GM19324 (cell line): Measurements from ENCODE around the gene SMC4.
"Not testable (repeated sequence)": the region's sequence is repeated elsewhere in the genome, so short reads cannot be mapped to it uniquely, and the experiment has no call there.

Experiments
- ATAC-seq: cut with Tn5 transposase; IDR thresholded peaks from one replicate; pipeline ENCODE4 v1.9.1; 2021; ENCODE audit warnings: mild to moderate bottlenecking, moderate library complexity; ENCODE audit not compliant: unreplicated experiment, low FRiP score

Gene SMC4

GRCh38 chr3:160440687-160441086, 41.2 kb downstream of the SMC4 start:
- ATAC-seq = no peak

DNA sequence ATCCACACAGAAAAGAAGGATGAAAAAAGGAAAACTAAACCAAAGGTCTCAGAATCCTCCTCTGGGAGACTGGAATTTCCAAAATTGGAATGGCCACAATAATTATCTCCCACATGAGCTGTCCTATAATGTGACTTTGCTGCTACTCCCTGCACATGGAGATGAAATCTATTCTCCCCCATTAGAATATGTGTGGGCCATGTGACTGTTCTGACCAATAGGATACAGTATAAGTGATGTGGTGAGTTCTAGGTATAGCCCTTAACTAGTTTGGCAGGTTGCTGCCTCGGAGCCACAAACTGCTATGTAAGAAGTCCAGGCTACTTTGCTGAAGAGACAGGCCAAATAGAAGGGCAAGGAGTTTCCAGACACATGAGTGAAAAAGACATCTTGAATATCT, 45.0 kb downstream of the SMC4 start:
- ATAC-seq = no peak

GRCh38 chr3:160445854-160446253, 46.4 kb downstream of the SMC4 start:
- no peak for ATAC-seq

- ATAC-seq = no peak
Observed at GRCh38 chr3:160446522-160447056, 47.1 kb downstream of the SMC4 start.

GRCh38 chr3:160447544-160447943, 48.1 kb downstream of the SMC4 start:
- no peak for ATAC-seq

DNA sequence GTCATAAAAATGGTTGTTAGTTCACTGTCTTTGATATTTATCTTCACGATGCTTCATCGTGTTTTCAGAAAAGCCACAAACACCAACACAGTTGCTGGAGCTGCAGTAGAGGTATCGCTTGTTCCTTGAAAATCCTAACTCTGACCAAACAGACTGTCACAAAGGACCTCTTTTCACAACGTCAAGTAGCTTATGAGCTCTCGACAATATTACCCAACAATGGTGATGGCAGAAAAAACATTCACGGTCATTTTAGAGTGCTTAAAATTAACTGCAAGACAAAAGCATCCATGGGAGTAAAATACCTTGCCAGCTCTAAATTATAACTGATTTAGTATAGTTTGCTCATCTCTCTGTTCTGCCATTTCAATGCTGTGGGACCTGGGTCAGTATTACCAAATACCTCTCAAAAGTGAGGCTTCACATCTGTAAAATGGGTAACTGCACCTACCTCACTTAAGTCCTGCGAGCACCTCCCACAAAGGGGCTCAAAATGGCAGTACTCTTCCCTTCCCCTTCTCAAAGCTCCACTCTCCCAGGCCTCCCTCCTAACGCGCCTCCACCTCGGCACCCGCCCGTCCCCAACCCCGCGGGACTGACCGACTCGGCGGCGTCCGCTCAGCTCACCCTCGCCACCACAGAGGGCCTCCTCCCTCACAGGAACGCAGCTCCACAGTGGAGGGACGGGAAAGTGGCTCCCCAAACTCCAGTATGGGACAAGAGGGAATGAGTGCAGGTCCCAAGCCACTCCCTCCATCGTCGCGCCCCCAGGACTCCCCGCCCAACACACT, 49.6 kb downstream of the SMC4 start:
- ATAC-seq = peak; percentile 54

DNA sequence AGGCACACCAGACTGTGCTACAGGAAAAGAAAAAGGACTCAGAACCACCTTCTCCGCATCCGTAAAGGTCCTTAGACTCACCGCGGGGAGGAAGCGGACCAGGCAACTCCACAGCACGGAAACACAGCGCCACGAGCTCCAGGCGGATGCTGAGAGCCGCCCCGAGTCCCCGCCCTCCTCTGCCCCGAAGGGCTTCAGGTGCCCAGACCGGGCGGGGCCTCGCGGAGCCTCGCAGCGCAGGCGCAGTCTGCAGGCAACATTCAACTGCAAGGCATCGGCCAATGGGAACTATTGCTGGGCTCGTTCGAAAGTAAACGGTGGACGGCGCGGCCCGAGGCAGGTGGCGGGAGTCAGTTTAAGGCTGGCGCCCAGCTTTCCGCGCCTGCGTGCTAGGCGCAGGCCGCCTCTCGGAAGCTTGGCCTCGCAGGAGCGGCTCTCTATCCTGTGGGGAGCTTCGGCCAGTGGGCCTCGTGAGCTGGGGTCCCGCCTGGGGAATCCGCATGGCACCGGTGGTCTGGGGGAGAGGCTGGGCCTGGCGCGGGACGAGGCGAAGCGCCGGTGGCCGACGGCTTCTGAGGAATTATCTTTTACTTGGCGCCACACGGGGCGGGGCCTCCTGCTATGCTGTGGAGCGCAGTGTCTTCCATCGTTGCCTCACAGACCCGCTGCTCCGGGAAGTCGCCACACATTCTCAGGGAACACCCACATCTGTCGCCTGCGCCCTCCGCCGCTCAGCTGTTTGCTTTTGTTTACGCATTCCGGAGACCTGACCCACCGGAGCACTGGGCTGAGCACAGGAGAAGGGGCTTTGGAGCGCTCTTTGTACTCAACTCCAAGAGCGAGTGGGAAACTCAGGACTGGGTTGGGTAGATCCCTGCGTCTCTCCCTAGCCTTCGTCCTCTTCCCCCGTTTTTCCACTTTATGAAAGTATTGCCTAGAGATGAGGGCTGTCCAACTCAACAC, 50.5 kb downstream of the SMC4 start, which contains the start of gene TRIM59:
Gene TRIM59 (minus strand): TSS at position 151 of the 963 bp plus-strand sequence. CDS start 10,603 bp downstream, outside the sequence.
- peak; percentile 97 for ATAC-seq

DNA sequence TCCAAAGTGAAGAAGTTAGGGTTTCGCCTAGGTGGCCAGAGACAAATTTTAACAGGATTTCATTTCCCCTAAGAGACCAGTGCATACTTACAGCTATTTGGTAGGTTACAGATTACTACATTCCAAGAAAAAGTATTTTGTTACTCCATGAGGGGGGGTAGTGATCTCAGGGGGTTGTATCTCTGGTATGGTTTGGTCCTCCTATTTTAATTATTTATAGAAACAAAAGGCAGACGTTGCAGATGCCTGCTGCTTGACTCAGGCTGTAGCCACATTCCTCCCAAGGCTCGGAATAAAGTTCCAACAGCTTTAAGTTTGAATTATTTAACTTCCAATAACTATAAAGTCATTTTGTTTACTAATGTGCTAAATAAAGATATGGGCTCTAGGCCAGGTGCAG, 51.4 kb downstream of the SMC4 start:
- no peak for ATAC-seq

- no peak for ATAC-seq
Observed at GRCh38 chr3:160451602-160452001, 52.2 kb downstream of the SMC4 start.

DNA sequence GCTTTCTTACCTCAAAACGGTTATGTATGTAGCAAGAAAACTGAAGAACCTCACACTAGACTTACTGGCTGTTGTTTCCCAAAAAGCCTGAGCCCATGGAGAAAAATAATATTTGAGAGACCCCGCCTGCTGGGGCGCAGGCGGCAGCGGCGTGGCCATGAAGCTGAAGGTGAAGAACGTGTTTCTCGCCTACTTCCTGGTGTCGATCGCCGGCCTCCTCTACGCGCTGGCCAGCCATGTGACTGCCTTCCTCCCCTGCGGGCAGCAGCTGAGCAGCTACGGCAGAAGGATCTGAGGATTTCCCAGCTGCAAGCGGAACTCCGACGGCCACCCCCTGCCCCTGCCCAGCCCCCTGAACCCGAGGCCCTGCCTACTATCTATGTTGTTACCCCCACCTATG, 52.8 kb downstream of the SMC4 start:
- not testable (repeated sequence) for ATAC-seq

DNA sequence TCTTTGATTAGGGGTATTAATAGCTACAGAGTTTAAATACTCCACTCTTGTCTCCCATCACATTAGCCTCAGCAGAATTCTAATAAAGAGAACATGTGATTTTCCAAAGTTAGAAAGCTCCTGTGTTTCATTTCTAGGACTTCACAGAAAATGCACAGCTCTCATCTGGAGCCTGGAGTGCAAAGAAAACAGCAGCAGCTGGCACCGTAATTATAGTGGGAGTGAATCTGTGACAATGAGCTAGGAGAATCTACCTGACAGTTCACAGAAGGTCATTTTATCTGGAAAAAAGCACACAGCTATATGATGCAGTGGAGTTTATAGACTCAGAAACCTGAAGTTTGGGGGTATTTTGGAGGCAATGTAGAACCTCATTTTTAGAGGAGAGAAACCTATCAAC, 55.5 kb downstream of the SMC4 start:
- no peak for ATAC-seq

DNA sequence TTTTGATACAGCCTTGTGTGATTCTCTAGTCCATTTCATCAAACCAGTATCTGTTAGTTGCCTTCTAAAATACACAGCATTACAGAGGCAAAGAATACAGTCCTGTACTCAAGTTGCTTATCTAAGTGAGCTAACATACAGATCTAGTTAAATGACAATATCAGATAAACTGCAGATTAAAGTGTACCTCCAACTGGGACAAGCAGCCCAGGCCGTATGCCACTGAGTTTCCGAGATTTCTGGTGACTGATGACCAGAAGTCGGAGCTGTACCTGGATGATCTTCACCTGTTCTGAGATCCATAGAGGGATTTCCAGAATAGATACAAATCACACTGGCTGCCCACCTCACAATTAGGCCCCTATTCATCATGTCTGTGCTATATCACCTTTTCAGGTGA, 56.4 kb downstream of the SMC4 start:
- no peak for ATAC-seq

- no peak for ATAC-seq
Observed at GRCh38 chr3:160458151-160458550, 58.7 kb downstream of the SMC4 start.

DNA sequence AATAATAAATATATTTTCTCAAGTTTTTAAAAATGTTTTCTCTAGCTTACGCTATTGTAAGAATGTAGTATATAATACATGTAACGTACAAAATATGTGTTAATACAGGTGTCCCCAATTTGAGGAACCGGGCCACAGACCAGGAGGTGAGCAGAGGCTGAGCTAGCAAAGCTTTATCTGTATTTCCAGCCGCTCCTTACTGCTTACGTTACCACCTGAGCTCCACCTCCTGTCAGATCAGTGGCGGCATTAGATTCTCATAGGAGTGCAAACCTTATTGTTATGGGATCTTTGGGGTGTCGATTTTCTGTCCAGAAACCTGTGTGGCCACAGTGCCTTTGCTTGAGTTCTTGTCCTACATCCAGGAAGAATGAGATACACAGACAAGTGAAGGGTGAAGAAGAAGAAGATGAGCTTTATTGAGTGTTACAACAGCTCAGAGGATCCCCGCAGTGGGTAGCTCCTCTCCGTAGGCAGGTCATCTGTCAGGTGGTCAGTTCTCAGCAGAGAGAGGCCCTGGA, 60.1 kb downstream of the SMC4 start:
- ATAC-seq = no peak

DNA sequence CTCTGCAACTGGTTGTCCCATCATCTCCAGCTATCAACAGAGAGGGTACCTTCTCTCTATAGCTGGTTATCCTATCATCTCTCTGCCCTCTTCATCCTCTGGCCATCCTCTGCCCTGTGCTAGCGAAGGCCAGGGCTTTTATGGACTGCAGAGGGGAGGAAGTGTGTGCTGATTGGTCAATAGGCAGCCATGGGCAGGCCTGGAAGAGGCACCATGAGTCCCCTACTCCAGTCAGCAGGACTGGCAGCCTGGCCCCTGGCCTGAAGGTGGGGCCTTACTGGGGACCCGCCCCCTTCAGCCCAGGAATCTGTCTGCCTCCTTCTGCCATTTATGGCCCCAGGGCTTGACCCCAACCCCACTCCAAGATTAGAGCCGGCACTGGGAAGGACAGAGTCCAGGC, 60.6 kb downstream of the SMC4 start:
- ATAC-seq = no peak

GRCh38 chr3:160464321-160464720, 64.9 kb downstream of the SMC4 start:
- no peak for ATAC-seq

DNA sequence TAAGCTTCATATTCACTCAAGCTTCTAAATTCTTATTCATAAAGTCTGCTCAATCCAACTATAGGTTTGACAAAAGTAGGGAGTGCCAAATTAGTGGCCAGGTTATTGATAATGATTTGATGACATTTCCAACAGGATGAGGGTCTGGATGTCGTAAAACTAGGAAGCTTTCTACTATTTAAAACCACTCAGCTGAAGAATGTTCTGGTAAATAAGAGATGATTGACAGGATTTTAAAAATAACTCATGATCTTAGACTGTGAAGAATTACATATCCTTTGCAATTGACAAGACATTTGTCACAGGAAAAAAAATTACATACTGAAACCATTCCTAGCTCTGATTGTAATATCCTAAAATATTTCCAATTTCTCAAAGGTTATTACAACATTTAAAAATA, 65.5 kb downstream of the SMC4 start:
- ATAC-seq = no peak

- ATAC-seq = no peak
Observed at GRCh38 chr3:160470181-160470580, 70.7 kb downstream of the SMC4 start.

DNA sequence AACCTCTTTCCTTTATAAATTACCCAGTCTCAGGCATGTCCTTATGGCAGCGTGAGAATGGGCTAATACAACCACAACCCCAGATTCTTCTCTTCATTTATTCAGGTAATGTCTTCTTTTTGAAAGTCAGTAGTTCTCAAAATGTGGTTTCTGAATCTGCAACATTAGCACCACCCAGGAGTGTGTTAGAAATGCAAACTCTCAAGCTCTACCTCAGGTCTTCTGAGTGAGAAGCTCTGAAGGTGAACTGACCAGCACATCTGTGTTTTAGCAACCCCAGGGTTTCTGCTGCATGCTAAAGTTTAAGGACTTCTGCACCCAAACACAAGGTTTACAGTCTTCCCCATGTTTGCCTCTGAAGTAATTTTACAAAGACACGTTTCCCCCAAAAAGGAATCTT, 72.4 kb downstream of the SMC4 start:
- no peak for ATAC-seq

- peak; percentile 48 for ATAC-seq
Observed at GRCh38 chr3:160472344-160472743, 72.9 kb downstream of the SMC4 start.

- ATAC-seq = no peak
Observed at GRCh38 chr3:160473221-160473620, 73.8 kb downstream of the SMC4 start.
